Ascending aorta (tissue), 2 donors: ENCODE results near the gene TSPAN5. TPM values are rescaled to one million over a fixed set of nuclear protein-coding genes. Genes with fewer than 3 reads are reported as not detected.

ENCODE experiments used
- DNase-seq, 2 donors: peaks; one replicate each; pipeline ENCODE4 v3.0.0-alpha.2; 2019; ENCODE audit warnings: low spot score in 2 of 2
- H3K27ac ChIP-seq, 2 donors: fragments of 200-600 bp; sonication (generic); one replicate each; pipeline ENCODE4 v1.5.1; 2016 to 2017; ENCODE audit warnings: mild to moderate bottlenecking in 1 of 2
- H3K27me3 ChIP-seq: fragments of 200-600 bp; sonication (generic); one replicate; pipeline ENCODE4 v1.5.1; 2017
- H3K36me3 ChIP-seq, 2 donors: fragments of 200-600 bp; sonication (generic); one replicate each; pipeline ENCODE4 v1.5.1; 2016
- H3K4me1 ChIP-seq, 2 donors: fragments of 200-600 bp; sonication (generic); one replicate each; pipeline ENCODE4 v1.5.1; 2016 to 2017; ENCODE audit warnings: mild to moderate bottlenecking in 1 of 2
- H3K4me3 ChIP-seq, 2 donors: fragments of 200-600 bp; sonication (generic); one replicate each; pipeline ENCODE4 v1.5.1; 2016 to 2017; ENCODE audit warnings: mild to moderate bottlenecking in 1 of 2
- H3K9me3 ChIP-seq, 2 donors: fragments of 200-600 bp; sonication (generic); one replicate each; pipeline ENCODE4 v1.5.1; 2016
- CTCF ChIP-seq, 3 experiments: fragments of 200-600 bp in 2 of 3; fragments of 450-650 bp in 1 of 3; sonication (generic) in 2 of 3; IDR thresholded peaks; one replicate each; pipeline ENCODE4 v1.5.1; 2016 to 2019; ENCODE audit warnings: antibody characterized with exemption in 3 of 3, mild to moderate bottlenecking in 1 of 3, moderate library complexity in 1 of 3
- intact Hi-C: fragments of 100-400 bp; cut with DNase I; formaldehyde crosslinking; loops from one replicate; pipeline ENCODE4 v1.15.1; 2023
- total RNA-seq: library from RNA; depleted of rRNA; stranded (reverse); fragments of >200 nt; gene quantifications from one replicate; pipeline ENCODE4 v1.1.0, GENCODE V29; 2016

The TSPAN5 gene
- total RNA-seq, 1 donor from 2014 or later, result 5.2 TPM

- DNase-seq, result no peak
- Histone ChIP-seq H3K36me3 (no peaks in the 10 kb centered on the region), H3K4me1 (no peaks in the 10 kb centered on the region), H3K9me3 (no peaks in the 10 kb centered on the region), H3K27ac (no peak overlapping the region), H3K27me3 (no peaks in the 10 kb centered on the region), H3K4me3 (no peak overlapping the region)
- intact Hi-C loops, result no loop called here
- TF ChIP-seq CTCF (IDR thresholded peaks at IDR 0.05), result no peak
Measured at GRCh38 chr4:98679738-98680137, 21.3 kb upstream of the TSPAN5 start.

GRCh38 chr4:98677799-98678198, 19.4 kb upstream of the TSPAN5 start:
- DNase-seq, result no peak
- no peak for TF ChIP-seq CTCF (IDR thresholded peaks at IDR 0.05)
- intact Hi-C loops, result no loop called here
- Histone ChIP-seq H3K9me3 (no peaks in the 10 kb centered on the region), H3K27ac (no peak overlapping the region), H3K4me3 (no peak overlapping the region), H3K36me3 (no peaks in the 10 kb centered on the region), H3K27me3 (no peaks in the 10 kb centered on the region), H3K4me1 (no peaks in the 10 kb centered on the region)

- Histone ChIP-seq H3K4me1 (no peaks in the 10 kb centered on the region), H3K27me3 (no peaks in the 10 kb centered on the region), H3K27ac (no peak overlapping the region), H3K9me3 (no peaks in the 10 kb centered on the region), H3K4me3 (no peak overlapping the region), H3K36me3 (no peaks in the 10 kb centered on the region)
- DNase-seq, result no peak
- TF ChIP-seq CTCF (IDR thresholded peaks at IDR 0.05), result no peak
- intact Hi-C loops, result no loop called here
Measured at GRCh38 chr4:98674404-98675173, 16.2 kb upstream of the TSPAN5 start.

- no peaks in the 10 kb centered on the region for H3K4me1 ChIP-seq
- DNase-seq, result no peak
- intact Hi-C loops, result no loop called here
- no peak overlapping the region for H3K4me3 ChIP-seq
- no peak for TF ChIP-seq CTCF (IDR thresholded peaks at IDR 0.05)
- no peaks in the 10 kb centered on the region for H3K27me3 ChIP-seq
- H3K9me3 ChIP-seq, result no peaks in the 10 kb centered on the region
- H3K36me3 ChIP-seq, result no peaks in the 10 kb centered on the region
- no peak overlapping the region for H3K27ac ChIP-seq
Measured at GRCh38 chr4:98673978-98674377, 15.6 kb upstream of the TSPAN5 start.

GRCh38 chr4:98673288-98673644, 14.9 kb upstream of the TSPAN5 start:
- no peaks in the 10 kb centered on the region for H3K9me3 ChIP-seq
- no peaks in the 10 kb centered on the region for H3K27me3 ChIP-seq
- intact Hi-C loops, result no loop called here
- no peak for DNase-seq
- H3K27ac ChIP-seq, result no peak overlapping the region
- no peak for TF ChIP-seq CTCF (IDR thresholded peaks at IDR 0.05)
- no peak overlapping the region for H3K4me3 ChIP-seq
- no peaks in the 10 kb centered on the region for H3K4me1 ChIP-seq
- H3K36me3 ChIP-seq, result no peaks in the 10 kb centered on the region
